MM.1S (cell line): Measurements from ENCODE around the gene GLA.

ENCODE experiments used
- DNase-seq: peaks from one replicate; pipeline ENCODE4 v3.0.0-alpha.2; 2015
- H2AFZ ChIP-seq: fragments of 300-600 bp; sonication (generic); 2 replicates; pipeline ENCODE4 v1.6.0; 2016; ENCODE audit warnings: antibody characterized with exemption, low read length
- H3F3A ChIP-seq: fragments of 300-600 bp; sonication (generic); 2 replicates; pipeline ENCODE4 v1.6.1; 2016; ENCODE audit warnings: mild to moderate bottlenecking, antibody characterized with exemption, low read length, moderate library complexity, mixed read lengths; ENCODE audit not compliant: insufficient read depth
- H3K27ac ChIP-seq: fragments of 300-600 bp; sonication (generic); 2 replicates; pipeline ENCODE4 v1.5.1; 2016; ENCODE audit warnings: mild to moderate bottlenecking, low read length
- H3K27me3 ChIP-seq: fragments of 300-600 bp; sonication (generic); replicated peaks from 2 replicates; pipeline ENCODE4 v1.6.0; 2016; ENCODE audit warnings: low read length; ENCODE audit not compliant: insufficient read depth
- H3K36me3 ChIP-seq: fragments of 300-600 bp; sonication (generic); replicated peaks from 2 replicates; pipeline ENCODE4 v1.6.1; 2016; ENCODE audit warnings: mild to moderate bottlenecking, low read length, mixed read lengths; ENCODE audit not compliant: insufficient read depth
- H3K4me1 ChIP-seq: fragments of 300-600 bp; sonication (generic); 2 replicates; pipeline ENCODE4 v1.6.1; 2016; ENCODE audit warnings: low read length, mixed read lengths
- H3K4me2 ChIP-seq: fragments of 300-600 bp; sonication (generic); 2 replicates; pipeline ENCODE4 v1.6.0; 2016; ENCODE audit warnings: low read depth, low read length
- H3K4me3 ChIP-seq: fragments of 300-600 bp; sonication (generic); 2 replicates; pipeline ENCODE4 v1.5.1; 2016; ENCODE audit warnings: low read length, mixed read lengths
- H3K79me2 ChIP-seq: fragments of 300-600 bp; sonication (generic); 2 replicates; pipeline ENCODE4 v1.6.1; 2016; ENCODE audit warnings: mixed run types, low read length, mixed read lengths
- H3K9ac ChIP-seq: fragments of 300-600 bp; sonication (generic); 2 replicates; pipeline ENCODE4 v1.6.1; 2016; ENCODE audit warnings: low read length, mixed read lengths
- H3K9me2 ChIP-seq: fragments of 300-600 bp; sonication (generic); replicated peaks from 2 replicates; pipeline ENCODE4 v1.6.1; 2016; ENCODE audit warnings: mild to moderate bottlenecking, low read length, mixed read lengths; ENCODE audit not compliant: insufficient read depth
- H3K9me3 ChIP-seq: fragments of 300-600 bp; sonication (generic); replicated peaks from 2 replicates; pipeline ENCODE4 v1.6.1; 2016; ENCODE audit warnings: mild to moderate bottlenecking, low read length, mixed read lengths; ENCODE audit not compliant: insufficient read depth
- H4K20me1 ChIP-seq: fragments of 300-600 bp; sonication (generic); 2 replicates; pipeline ENCODE4 v1.6.1; 2016; ENCODE audit warnings: mild to moderate bottlenecking, low read length, moderate library complexity, mixed read lengths; ENCODE audit not compliant: insufficient read depth
- EZH2 ChIP-seq: fragments of 300-600 bp; sonication (generic); optimal IDR thresholded peaks from 2 replicates; pipeline ENCODE3; 2017; ENCODE audit warnings: low read depth, mild to moderate bottlenecking, antibody characterized with exemption, low read length, mixed read lengths
- EZH2phosphoT487 ChIP-seq: fragments of 300-600 bp; sonication (generic); IDR thresholded peaks from 2 replicates; pipeline ENCODE4 v1.6.1; 2018; ENCODE audit warnings: antibody characterized with exemption, low read length
- TF ChIP-seq, protein P1 (sequence below): fragments of 300-600 bp; sonication (generic); IDR thresholded peaks from 2 replicates; pipeline ENCODE4 v1.5.1; 2016; ENCODE audit warnings: antibody characterized with exemption, low read length, mixed read lengths

Gene GLA

DNA sequence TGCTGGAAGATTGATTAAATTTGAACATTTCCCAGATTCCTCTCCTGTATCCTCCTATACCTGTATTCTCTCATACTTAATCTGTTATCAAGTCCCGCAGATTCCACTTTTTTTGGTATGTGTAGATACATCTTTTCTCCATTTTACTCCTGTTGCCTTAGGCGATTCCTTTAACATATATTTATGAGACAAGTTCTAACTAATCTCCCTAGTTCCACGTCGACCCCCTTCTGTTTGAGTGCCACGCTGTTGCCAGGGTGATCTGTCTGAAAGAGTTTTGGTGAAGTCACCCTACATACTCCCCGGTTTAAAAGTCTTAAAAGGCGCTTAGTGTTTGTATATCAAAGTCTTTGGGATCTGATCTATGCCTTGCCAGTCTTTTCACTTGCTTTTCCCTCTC, 2.7 kb upstream of the GLA start:
- H3K36me3 ChIP-seq = no peaks in the 10 kb centered on the region
- peaks cover 11% of the 10 kb centered on the region for H3K4me1 ChIP-seq
- no peak overlapping the region for H2AFZ ChIP-seq
- H3K9ac ChIP-seq = no peak overlapping the region
- H3K27me3 ChIP-seq = no peaks in the 10 kb centered on the region
- DNase-seq = no peak
- 0 out of 2 replicates have a peak overlapping the region, but pooled peaks have one; percentile 74 for H3K4me2 ChIP-seq
- no peak overlapping the region for H3K27ac ChIP-seq
- H3F3A ChIP-seq = peaks cover 6% of the 10 kb centered on the region
- H3K4me3 ChIP-seq = no peak overlapping the region
- no peaks in the 10 kb centered on the region for H3K9me3 ChIP-seq
- TF ChIP-seq, protein P1, sequence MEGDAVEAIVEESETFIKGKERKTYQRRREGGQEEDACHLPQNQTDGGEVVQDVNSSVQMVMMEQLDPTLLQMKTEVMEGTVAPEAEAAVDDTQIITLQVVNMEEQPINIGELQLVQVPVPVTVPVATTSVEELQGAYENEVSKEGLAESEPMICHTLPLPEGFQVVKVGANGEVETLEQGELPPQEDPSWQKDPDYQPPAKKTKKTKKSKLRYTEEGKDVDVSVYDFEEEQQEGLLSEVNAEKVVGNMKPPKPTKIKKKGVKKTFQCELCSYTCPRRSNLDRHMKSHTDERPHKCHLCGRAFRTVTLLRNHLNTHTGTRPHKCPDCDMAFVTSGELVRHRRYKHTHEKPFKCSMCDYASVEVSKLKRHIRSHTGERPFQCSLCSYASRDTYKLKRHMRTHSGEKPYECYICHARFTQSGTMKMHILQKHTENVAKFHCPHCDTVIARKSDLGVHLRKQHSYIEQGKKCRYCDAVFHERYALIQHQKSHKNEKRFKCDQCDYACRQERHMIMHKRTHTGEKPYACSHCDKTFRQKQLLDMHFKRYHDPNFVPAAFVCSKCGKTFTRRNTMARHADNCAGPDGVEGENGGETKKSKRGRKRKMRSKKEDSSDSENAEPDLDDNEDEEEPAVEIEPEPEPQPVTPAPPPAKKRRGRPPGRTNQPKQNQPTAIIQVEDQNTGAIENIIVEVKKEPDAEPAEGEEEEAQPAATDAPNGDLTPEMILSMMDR = no peak
- no peak for TF ChIP-seq EZH2phosphoT487
- no peak for TF ChIP-seq EZH2
- no peaks in the 10 kb centered on the region for H3K9me2 ChIP-seq
- H4K20me1 ChIP-seq = no peaks in the 10 kb centered on the region
- H3K79me2 ChIP-seq = peaks cover 67% of the 10 kb centered on the region

- H2AFZ ChIP-seq = no peak overlapping the region
- no peak for TF ChIP-seq EZH2
- TF ChIP-seq, protein P1 = no peak
- TF ChIP-seq EZH2phosphoT487 = no peak
- H3K79me2 ChIP-seq = peaks cover 76% of the 10 kb centered on the region
- H3K4me2 ChIP-seq = peak overlapping the region; percentile 74; the same call in 1 of the 2 replicates
- no peaks in the 10 kb centered on the region for H3K36me3 ChIP-seq
- H3K9me3 ChIP-seq = no peaks in the 10 kb centered on the region
- DNase-seq = no peak
- peak overlapping the region; percentile 83 for H3K4me3 ChIP-seq
- peaks cover 6% of the 10 kb centered on the region for H3F3A ChIP-seq
- H3K9me2 ChIP-seq = no peaks in the 10 kb centered on the region
- H3K27me3 ChIP-seq = no peaks in the 10 kb centered on the region
- H3K9ac ChIP-seq = peak overlapping the region; percentile 95
- peak overlapping the region; percentile 89; the same call in 1 of the 2 replicates for H3K27ac ChIP-seq
- H3K4me1 ChIP-seq = 0 out of 2 replicates have a peak, but pooled peaks cover 3% of the 10 kb centered on the region
- no peaks in the 10 kb centered on the region for H4K20me1 ChIP-seq
These were observed 1.3 kb upstream of the GLA start for GRCh38 chrX:101409043-101409442.

DNA sequence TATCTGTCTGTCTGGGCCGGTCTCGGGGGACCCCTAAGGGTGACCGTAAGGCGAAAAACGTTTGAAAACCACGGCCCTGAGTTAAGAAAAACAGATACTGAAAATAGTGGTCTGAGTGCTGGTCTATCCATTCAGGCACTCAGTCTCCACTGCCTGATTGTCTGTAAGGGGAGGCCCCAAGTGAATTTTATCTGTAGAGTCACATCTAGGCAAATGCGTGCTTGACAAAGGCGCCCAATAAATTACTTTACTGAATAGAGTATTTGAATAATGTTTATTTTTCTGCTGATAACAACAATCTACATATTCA, 762 bp upstream of the GLA start:
- Histone ChIP-seq H3K9ac (peak overlapping the region; percentile 95), H4K20me1 (no peaks in the 10 kb centered on the region), H3K9me3 (no peaks in the 10 kb centered on the region), H3K36me3 (no peaks in the 10 kb centered on the region), H3K9me2 (no peaks in the 10 kb centered on the region), H3K4me3 (peak overlapping the region; percentile 83), H3K27me3 (no peaks in the 10 kb centered on the region), H3K4me2 (peak overlapping the region; percentile 74; the same call in 1 of the 2 replicates), H3F3A (peaks cover 6% of the 10 kb centered on the region), H3K27ac (peak overlapping the region; percentile 89), H3K79me2 (peaks cover 76% of the 10 kb centered on the region), H2AFZ (no peak overlapping the region), H3K4me1 (0 out of 2 replicates have a peak, but pooled peaks cover 3% of the 10 kb centered on the region)
- no peak for DNase-seq
- no peak for TF ChIP-seq EZH2phosphoT487
- no peak for TF ChIP-seq EZH2
- TF ChIP-seq, protein P1 = no peak
